Astrocyte (in vitro differentiated cells and primary cell): Measurements from ENCODE around the gene NAA50. TPM values are rescaled to one million over a fixed set of nuclear protein-coding genes. Genes with fewer than 3 reads are reported as not detected.

ENCODE experiments used
- DNase-seq: peaks from one replicate; pipeline ENCODE4 v3.0.0-alpha.2; 2010; ENCODE audit warnings: low read depth
- FAIRE-seq: peaks from 2 replicates; lab custom pipeline; 2011; peaks lifted over from hg19 to GRCh38; lab: Jason Lieb, UNC
- H2AFZ ChIP-seq: 2 replicates; pipeline ENCODE4 v1.6.0; 2012; ENCODE audit warnings: low read depth, low read length, inconsistent platforms
- H3K27ac ChIP-seq: 2 replicates; pipeline ENCODE4 v1.5.1; 2011; ENCODE audit warnings: low read depth, low read length, inconsistent platforms
- H3K27me3 ChIP-seq: 2 replicates; pipeline ENCODE4 v1.6.0; 2011; ENCODE audit warnings: low read length, inconsistent platforms; ENCODE audit not compliant: insufficient read depth
- H3K36me3 ChIP-seq: 2 replicates; pipeline ENCODE4 v1.5.1; 2011; ENCODE audit warnings: low read length, inconsistent platforms; ENCODE audit not compliant: insufficient read depth
- H3K4me1 ChIP-seq: 2 replicates; pipeline ENCODE4 v1.5.1; 2011; ENCODE audit warnings: low read length, inconsistent platforms; ENCODE audit not compliant: insufficient read depth
- H3K4me2 ChIP-seq: 2 replicates; pipeline ENCODE4 v1.6.0; 2012; ENCODE audit warnings: low read length, inconsistent platforms
- H3K4me3 ChIP-seq: 2 replicates; pipeline ENCODE4 v1.5.1; 2011; ENCODE audit warnings: low read depth, mild to moderate bottlenecking, low read length, inconsistent platforms; ENCODE audit not compliant: insufficient read depth
- H3K79me2 ChIP-seq: 2 replicates; pipeline ENCODE4 v1.6.0; 2012; ENCODE audit warnings: mild to moderate bottlenecking, low read length, inconsistent platforms; ENCODE audit not compliant: insufficient read depth
- H3K9ac ChIP-seq: 2 replicates; pipeline ENCODE4 v1.6.0; 2012; ENCODE audit warnings: mild to moderate bottlenecking, low read length, inconsistent platforms
- H3K9me3 ChIP-seq: 2 replicates; pipeline ENCODE4 v1.5.1; 2012; ENCODE audit warnings: low read depth, mild to moderate bottlenecking, low read length, inconsistent platforms; ENCODE audit not compliant: insufficient read depth
- H4K20me1 ChIP-seq: 2 replicates; pipeline ENCODE4 v1.6.0; 2012; ENCODE audit warnings: low read length, inconsistent platforms; ENCODE audit not compliant: insufficient read depth
- H3K27ac Mint-ChIP-seq: one replicate; pipeline ENCODE4 v1.8.0; 2021; ENCODE audit warnings: mild to moderate bottlenecking, mixed read lengths; ENCODE audit not compliant: unreplicated experiment
- H3K27me3 Mint-ChIP-seq: one replicate; pipeline ENCODE4 v1.8.0; 2021; ENCODE audit warnings: low read depth, mixed read lengths; ENCODE audit not compliant: unreplicated experiment
- H3K36me3 Mint-ChIP-seq: one replicate; pipeline ENCODE4 v1.8.0; 2021; ENCODE audit warnings: low read depth, mixed read lengths; ENCODE audit not compliant: unreplicated experiment
- H3K4me1 Mint-ChIP-seq: one replicate; pipeline ENCODE4 v1.8.0; 2021; ENCODE audit warnings: low read depth, mixed read lengths; ENCODE audit not compliant: unreplicated experiment
- H3K4me3 Mint-ChIP-seq: one replicate; pipeline ENCODE4 v1.8.0; 2021; ENCODE audit warnings: mild to moderate bottlenecking, moderate library complexity, mixed read lengths; ENCODE audit not compliant: unreplicated experiment
- H3K9me3 Mint-ChIP-seq: one replicate; pipeline ENCODE4 v1.8.0; 2021; ENCODE audit warnings: mild to moderate bottlenecking, mixed read lengths; ENCODE audit not compliant: unreplicated experiment
- CTCF ChIP-seq: IDR thresholded peaks from 2 replicates; pipeline ENCODE4 v1.5.1; 2011; ENCODE audit warnings: low read depth, mild to moderate bottlenecking, inconsistent platforms, low read length, moderate library complexity; ENCODE audit not compliant: insufficient read depth
- EZH2 ChIP-seq: IDR thresholded peaks from 2 replicates; pipeline ENCODE4 v1.6.1; 2012; ENCODE audit warnings: mild to moderate bottlenecking, low read length, inconsistent platforms; ENCODE audit not compliant: insufficient read depth
- total RNA-seq: library from RNA; stranded (reverse); gene quantifications from 2 replicates; pipeline ENCODE4 v1.2.1, GENCODE V29; 2021

NAA50 gene
- total RNA-seq, 1 donor from 2014 or later, result 151 TPM

GRCh38 chr3:113677737-113678136 is 68.3 kb downstream of the NAA50 start:
- TF ChIP-seq EZH2 (no peak), CTCF (no peak)
- Histone ChIP-seq H3K79me2 (no peaks in the 10 kb centered on the region), H3K4me2 (no peak overlapping the region), H3K4me1 (no peaks in the 10 kb centered on the region), H4K20me1 (peaks cover 2% of the 10 kb centered on the region), H3K9ac (no peak overlapping the region), H3K27ac (no peak overlapping the region), H3K9me3 (no peaks in the 10 kb centered on the region), H3K36me3 (peaks cover 3% of the 10 kb centered on the region), H3K4me3 (no peak overlapping the region), H2AFZ (no peak overlapping the region), H3K27me3 (no peaks in the 10 kb centered on the region)
- no peak for DNase-seq
- no peak overlapping the region for H3K27ac Mint-ChIP-seq
- H3K27me3 Mint-ChIP-seq, result no peaks in the 10 kb centered on the region
- FAIRE-seq, result no peak
- H3K9me3 Mint-ChIP-seq, result peaks cover 2% of the 10 kb centered on the region
- no peaks in the 10 kb centered on the region for H3K4me1 Mint-ChIP-seq
- no peak overlapping the region for H3K4me3 Mint-ChIP-seq
- peaks cover 18% of the 10 kb centered on the region for H3K36me3 Mint-ChIP-seq

GRCh38 chr3:113676261-113676660 is 69.8 kb downstream of the NAA50 start:
- peaks cover 2% of the 10 kb centered on the region for H3K9me3 Mint-ChIP-seq
- no peak for DNase-seq
- Histone ChIP-seq H3K9ac (no peak overlapping the region), H2AFZ (no peak overlapping the region), H3K4me1 (no peaks in the 10 kb centered on the region), H3K27me3 (no peaks in the 10 kb centered on the region), H3K79me2 (no peaks in the 10 kb centered on the region), H4K20me1 (peaks cover 2% of the 10 kb centered on the region), H3K36me3 (peaks cover 6% of the 10 kb centered on the region), H3K4me3 (no peak overlapping the region), H3K9me3 (no peaks in the 10 kb centered on the region), H3K4me2 (no peak overlapping the region), H3K27ac (no peak overlapping the region)
- H3K4me3 Mint-ChIP-seq, result no peak overlapping the region
- H3K4me1 Mint-ChIP-seq, result no peaks in the 10 kb centered on the region
- no peaks in the 10 kb centered on the region for H3K27me3 Mint-ChIP-seq
- H3K27ac Mint-ChIP-seq, result no peak overlapping the region
- TF ChIP-seq EZH2 (no peak), CTCF (no peak)
- no peak for FAIRE-seq
- peaks cover 18% of the 10 kb centered on the region for H3K36me3 Mint-ChIP-seq

- no peak overlapping the region for H3K9ac ChIP-seq
- Mint-ChIP-seq H3K9me3 (peaks cover 2% of the 10 kb centered on the region), H3K27me3 (no peaks in the 10 kb centered on the region), H3K4me3 (no peak overlapping the region), H3K4me1 (no peaks in the 10 kb centered on the region), H3K36me3 (peaks cover 18% of the 10 kb centered on the region), H3K27ac (no peak overlapping the region)
- H3K79me2 ChIP-seq, result no peaks in the 10 kb centered on the region
- FAIRE-seq, result no peak
- H3K27ac ChIP-seq, result no peak overlapping the region
- H2AFZ ChIP-seq, result no peak overlapping the region
- peaks cover 6% of the 10 kb centered on the region for H3K36me3 ChIP-seq
- no peaks in the 10 kb centered on the region for H4K20me1 ChIP-seq
- no peak overlapping the region for H3K4me3 ChIP-seq
- no peak for TF ChIP-seq EZH2
- no peak for TF ChIP-seq CTCF
- DNase-seq, result no peak
- no peak overlapping the region for H3K4me2 ChIP-seq
- no peaks in the 10 kb centered on the region for H3K27me3 ChIP-seq
- no peaks in the 10 kb centered on the region for H3K4me1 ChIP-seq
- no peaks in the 10 kb centered on the region for H3K9me3 ChIP-seq
Measured at GRCh38 chr3:113673593-113673992, 72.5 kb downstream of the NAA50 start.
